Endothelial cell of umbilical vein (primary cell): ENCODE data around the gene SFTPB. TPM values are rescaled to one million over a fixed set of nuclear protein-coding genes. Genes with fewer than 3 reads are reported as not detected.

Source experiments
- BruUV-seq: library from RNA; stranded (reverse); fragments of 400-500 nt; replicated peaks from 2 replicates; lab custom pipeline; 2021; lab: Mats Ljungman, UMichigan
- CTCF ChIA-PET: fragments of 300-600, 350-600 bp; sonication (Branson Sonifier 250); formaldehyde crosslinking; loops from one replicate; lab custom pipeline; 2021; ENCODE audit warnings: antibody characterized with exemption, inconsistent platforms; lab: Charles Lee
- POLR2A ChIA-PET: fragments of 300-600, 350-600 bp; sonication (Branson Sonifier 250); formaldehyde crosslinking; loops from one replicate; lab custom pipeline; 2021; ENCODE audit warnings: antibody characterized with exemption, inconsistent platforms; lab: Charles Lee
- DNase-seq: peaks from one replicate; pipeline ENCODE4 v3.0.0-alpha.2; 2011; ENCODE audit warnings: low read depth, low spot score
- FAIRE-seq: peaks from 2 replicates; lab custom pipeline; 2011; peaks lifted over from hg19 to GRCh38; lab: Jason Lieb, UNC
- H2AFZ ChIP-seq: 2 replicates; pipeline ENCODE4 v1.6.0; 2012; ENCODE audit warnings: low read depth, low read length, control low read depth, inconsistent platforms
- H3K27ac ChIP-seq: 2 replicates; pipeline ENCODE4 v1.5.1; 2011; ENCODE audit warnings: low read depth, mild to moderate bottlenecking, control low read depth, low read length, moderate library complexity; ENCODE audit not compliant: insufficient read depth
- H3K27me3 ChIP-seq, 2 experiments: 2 replicates each; pipeline versions ENCODE4 v1.6.0 to v1.6.1; 2011; ENCODE audit warnings: low read length in 2 of 2, mixed read lengths in 1 of 2; ENCODE audit not compliant: control insufficient read depth in 2 of 2, insufficient read depth in 2 of 2
- H3K36me3 ChIP-seq, 2 experiments: 2 replicates in 1 of 2; 3 replicates in 1 of 2; pipeline ENCODE4 v1.5.1; 2011; ENCODE audit warnings: low read length in 2 of 2, mild to moderate bottlenecking in 1 of 2, moderate library complexity in 1 of 2; ENCODE audit not compliant: control insufficient read depth in 2 of 2, insufficient read depth in 2 of 2; ENCODE audit errors: extremely low read depth in 1 of 2
- H3K4me1 ChIP-seq: 3 replicates; pipeline ENCODE4 v1.5.1; 2011; ENCODE audit warnings: mild to moderate bottlenecking, low read length; ENCODE audit not compliant: control insufficient read depth, insufficient read depth; ENCODE audit errors: extremely low read depth
- H3K4me2 ChIP-seq: 2 replicates; pipeline ENCODE4 v1.6.1; 2011; ENCODE audit warnings: low read length, control low read depth, mixed read lengths; ENCODE audit not compliant: insufficient read depth
- H3K4me3 ChIP-seq, 3 experiments: fragments of 200-600 bp in 1 of 3; sonication (generic), shearing (Covaris generic) in 1 of 3; replicated peaks in 1 of 3; 2 replicates each; pipeline ENCODE4 v1.5.1; 2011 to 2016; ENCODE audit warnings: control low read depth in 3 of 3, low read length in 3 of 3, mild to moderate bottlenecking in 2 of 3, inconsistent platforms in 1 of 3, low read depth in 1 of 3, moderate library complexity in 1 of 3; ENCODE audit not compliant: insufficient read depth in 1 of 3
- H3K79me2 ChIP-seq: 2 replicates; pipeline ENCODE4 v1.6.0; 2012; ENCODE audit warnings: low read length, inconsistent platforms; ENCODE audit not compliant: control insufficient read depth, insufficient read depth
- H3K9ac ChIP-seq: replicated peaks from 2 replicates; pipeline ENCODE3; 2011; ENCODE audit warnings: low read length, control low read depth; ENCODE audit not compliant: insufficient read depth; ENCODE audit errors: extremely low read depth
- H3K9me1 ChIP-seq: replicated peaks from 3 replicates; pipeline ENCODE4 v1.6.0; 2011; ENCODE audit warnings: mild to moderate bottlenecking, low read length; ENCODE audit not compliant: control insufficient read depth, insufficient read depth; ENCODE audit errors: extremely low read depth
- H3K9me3 ChIP-seq: replicated peaks from 2 replicates; pipeline ENCODE4 v1.5.1; 2012; ENCODE audit warnings: low read length, inconsistent platforms; ENCODE audit not compliant: control insufficient read depth, insufficient read depth
- H4K20me1 ChIP-seq: replicated peaks from 2 replicates; pipeline ENCODE3; 2011; ENCODE audit warnings: mild to moderate bottlenecking, low read length; ENCODE audit not compliant: control insufficient read depth, insufficient read depth; ENCODE audit errors: extremely low read depth
- CTCF ChIP-seq, 2 donors: IDR thresholded peaks; 1 replicate in 1 of 2; 2 replicates in 1 of 2; pipeline ENCODE4 v1.5.1; 2011; ENCODE audit warnings: low read length in 2 of 2, mild to moderate bottlenecking in 2 of 2, moderate library complexity in 2 of 2, control low read depth in 1 of 2, inconsistent platforms in 1 of 2, low read depth in 1 of 2; ENCODE audit not compliant: insufficient read depth in 1 of 2; ENCODE audit errors: extremely low read depth in 1 of 2
- EZH2 ChIP-seq: IDR thresholded peaks from 2 replicates; pipeline ENCODE4 v1.6.1; 2012; ENCODE audit warnings: borderline replicate concordance, low read depth, mild to moderate bottlenecking, moderate library complexity, low read length, inconsistent platforms; ENCODE audit not compliant: severe bottlenecking
- FOS ChIP-seq: IDR thresholded peaks from 2 replicates; pipeline ENCODE4 v1.6.1; 2011; ENCODE audit warnings: mild to moderate bottlenecking, low read length, moderate library complexity, borderline replicate concordance; ENCODE audit not compliant: insufficient read depth
- GATA2 ChIP-seq: IDR thresholded peaks from 2 replicates; pipeline ENCODE4 v1.7.0; 2011; ENCODE audit warnings: low read depth, mild to moderate bottlenecking, moderate library complexity, mixed read lengths, low read length; ENCODE audit not compliant: insufficient read length, insufficient read depth
- JUN ChIP-seq: IDR thresholded peaks from 2 replicates; pipeline ENCODE4 v1.6.1; 2011; ENCODE audit warnings: borderline replicate concordance, low read depth; ENCODE audit not compliant: insufficient read length, insufficient read depth
- MYC ChIP-seq: IDR thresholded peaks from one replicate; pipeline ENCODE4 v1.6.1; 2011; ENCODE audit warnings: mild to moderate bottlenecking, low read depth, low read length
- POLR2A ChIP-seq: IDR thresholded peaks from 2 replicates; pipeline ENCODE4 v1.6.1; 2012; ENCODE audit warnings: low read depth, mild to moderate bottlenecking, control low read depth, low read length
- POLR2AphosphoS5 ChIP-seq: IDR thresholded peaks from 2 replicates; pipeline ENCODE4 v1.6.1; 2012; ENCODE audit warnings: low read depth, mild to moderate bottlenecking, control low read depth, low read length, moderate library complexity; ENCODE audit not compliant: insufficient read depth
- dilution Hi-C: fragments of 300-500 bp; cut with MboI; formaldehyde crosslinking; loops from one replicate; pipeline ENCODE4 v1.15.0; 2019; ENCODE audit warnings: low sequenced_read_pairs; ENCODE audit not compliant: extremely low pct_ligation_motif_present
- intact Hi-C: fragments of 100-400 bp; cut with micrococcal nuclease; formaldehyde crosslinking; loops from one replicate; pipeline ENCODE4 v1.10.0; 2022
- polyA plus RNA-seq, 4 experiments: library from polyadenylated mRNA; depleted of rRNA in 3 of 4; stranded (reverse) in 3 of 4; unstranded in 1 of 4; fragments of >200 nt; gene quantifications; 2 replicates each; pipeline versions ENCODE4 v1.2.1 to v1.2.3, GENCODE V29; 2011 to 2012; ENCODE audit warnings: missing spikeins in 1 of 4
- total RNA-seq: library from RNA; stranded (reverse); gene quantifications from 2 replicates; pipeline ENCODE4 v1.2.3, GENCODE V29; 2021
- TF ChIP-seq, protein P1 (sequence below): IDR thresholded peaks from 2 replicates; pipeline ENCODE4 v1.6.1; 2011; ENCODE audit not compliant: insufficient read depth, insufficient read length

SFTPB gene
- total and polyA plus RNA-seq, 2 donors (not counting 3 experiments of a cell fraction or from before 2014, with no cell fraction given): not detected

DNA sequence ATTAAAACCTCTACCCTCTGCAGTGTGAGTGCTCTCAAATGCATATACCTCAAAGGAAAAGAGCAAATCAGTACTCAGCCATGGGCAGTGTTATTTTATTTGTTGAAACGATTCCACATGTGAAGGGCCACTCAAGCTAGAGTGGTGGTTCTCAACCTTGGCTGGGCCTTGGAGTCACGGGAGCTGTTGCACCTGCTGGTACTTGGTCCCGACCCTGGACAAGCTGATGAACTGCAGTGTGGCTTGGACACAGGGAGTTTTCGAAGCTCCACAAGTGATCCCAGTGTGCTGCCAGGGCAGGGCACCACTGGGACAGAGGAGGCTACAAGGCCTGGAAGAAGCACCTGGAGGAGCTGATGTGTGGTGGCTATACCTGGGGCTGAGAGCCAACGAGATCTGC lies 45.8 kb upstream of the SFTPB start:
- DNase-seq (no peak), FAIRE-seq (no peak)
- no peak overlapping the region for H3K9ac ChIP-seq
- POLR2A ChIA-PET: no interaction called here
- no peak for TF ChIP-seq GATA2
- H4K20me1 ChIP-seq: no peaks in the 10 kb centered on the region
- no peak overlapping the region for H3K4me3 ChIP-seq
- BruUV-seq: no TSS peak
- H3K79me2 ChIP-seq: no peaks in the 10 kb centered on the region
- H3K4me2 ChIP-seq: no peak overlapping the region
- no peaks in the 10 kb centered on the region for H3K9me3 ChIP-seq
- no peaks in the 10 kb centered on the region for H3K9me1 ChIP-seq
- peaks cover 2% of the 10 kb centered on the region in 2 experiments for H3K27me3 ChIP-seq
- H3K27ac ChIP-seq: no peak overlapping the region
- H3K4me1 ChIP-seq: peaks cover 9% of the 10 kb centered on the region
- no peaks in the 10 kb centered on the region for H3K36me3 ChIP-seq
- dilution Hi-C loops: loop anchor here (25.0 kb wide), 1 partner anchor 98 kb away; no protein-coding TSS in a partner anchor
- intact Hi-C loops: no loop called here
- no peak overlapping the region for H2AFZ ChIP-seq
- CTCF ChIA-PET: interaction anchor here (0.7 to 2.7 kb wide), 6 partner anchors 9 to 100 kb away, joined by 3 to 15 read pairs (median 4); no protein-coding TSS in a partner anchor

DNA sequence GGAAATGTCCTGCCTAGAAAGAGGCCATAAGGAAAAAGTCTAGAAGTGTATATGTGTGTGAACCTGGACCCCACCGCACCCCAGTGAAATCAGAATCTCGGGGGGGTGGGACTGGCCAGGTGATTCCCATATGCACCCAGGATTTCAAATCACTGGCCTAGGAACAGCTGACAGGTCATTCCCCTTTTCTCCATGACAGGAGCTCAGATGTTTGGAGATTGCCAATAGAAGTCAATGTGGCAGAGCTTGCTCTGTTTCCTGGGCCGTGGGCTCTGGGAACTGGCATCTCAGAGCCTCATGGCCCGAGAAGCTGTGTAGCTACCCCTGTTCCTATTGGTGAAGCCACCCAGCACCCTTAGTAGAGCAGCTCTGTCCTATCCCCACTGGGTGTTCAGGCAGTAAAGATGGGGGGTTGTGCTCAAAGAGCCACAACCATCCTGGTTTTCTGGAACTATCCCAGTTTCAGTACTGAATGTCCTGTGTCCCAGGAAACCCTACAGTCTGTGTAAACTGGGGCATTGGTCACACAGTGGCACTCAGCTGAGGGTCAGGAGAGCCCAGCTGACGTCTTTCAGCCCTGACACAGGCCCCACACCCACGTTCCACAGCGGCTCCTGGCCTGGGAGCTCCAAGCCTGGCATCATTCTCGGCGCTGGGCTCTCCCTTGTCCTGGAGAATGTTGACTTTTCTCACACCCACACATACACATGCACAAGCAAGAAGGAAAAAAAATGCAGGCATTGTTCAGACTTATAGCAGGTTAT lies 45.0 kb upstream of the SFTPB start:
- H3K9me3 ChIP-seq: no peaks in the 10 kb centered on the region
- BruUV-seq: no TSS peak
- TF ChIP-seq CTCF (IDR thresholded peaks at IDR 0.05; ENCODE audit: extremely low read depth in 1 of 2, insufficient read depth in 1 of 2, low read depth in 1 of 2, low read length in 2 of 2): no peak
- TF ChIP-seq POLR2AphosphoS5: no peak
- no peak for TF ChIP-seq MYC
- no peak for TF ChIP-seq GATA2
- no peak for TF ChIP-seq JUN
- TF ChIP-seq, protein P1, sequence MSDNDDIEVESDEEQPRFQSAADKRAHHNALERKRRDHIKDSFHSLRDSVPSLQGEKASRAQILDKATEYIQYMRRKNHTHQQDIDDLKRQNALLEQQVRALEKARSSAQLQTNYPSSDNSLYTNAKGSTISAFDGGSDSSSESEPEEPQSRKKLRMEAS: no peak
- TF ChIP-seq FOS: no peak
- TF ChIP-seq EZH2: no peak
- no peak for TF ChIP-seq POLR2A
- peak; percentile 30 for DNase-seq
- ChIA-PET POLR2A (no interaction called here), CTCF (interaction anchor here (0.7 to 2.7 kb wide), 7 partner anchors 10 to 115 kb away, joined by 3 to 15 read pairs (median 4); no protein-coding TSS in a partner anchor)
- intact Hi-C loops (no loop called here), dilution Hi-C loops (loop anchor here (25.0 kb wide), 1 partner anchor 99 kb away; no protein-coding TSS in a partner anchor)
- no peak overlapping the region for H3K4me3 ChIP-seq
- no peak overlapping the region for H3K9ac ChIP-seq
- peaks cover 9% of the 10 kb centered on the region for H3K4me1 ChIP-seq
- FAIRE-seq: no peak
- no peak overlapping the region for H3K4me2 ChIP-seq
- no peak overlapping the region for H3K27ac ChIP-seq
- H3K27me3 ChIP-seq: peaks cover 2% of the 10 kb centered on the region in 2 experiments
- H3K79me2 ChIP-seq: no peaks in the 10 kb centered on the region
- no peaks in the 10 kb centered on the region for H4K20me1 ChIP-seq
- H3K36me3 ChIP-seq: no peaks in the 10 kb centered on the region
- H3K9me1 ChIP-seq: no peaks in the 10 kb centered on the region
- no peak overlapping the region for H2AFZ ChIP-seq
